Stimulated activated CD8-positive, alpha-beta memory T cell treated with anti-CD3 and anti-CD28 coated beads, Interleukin-12 subunit alpha, Interleukin-12 subunit beta, amount 100 ng/mL, for 4 hours (primary cell): ENCODE data around the gene HAND2.

Experiments used
- DNase-seq: peaks from one replicate; pipeline ENCODE4 v3.0.0-alpha.2; 2020; ENCODE audit warnings: low read depth

The HAND2 gene

DNA sequence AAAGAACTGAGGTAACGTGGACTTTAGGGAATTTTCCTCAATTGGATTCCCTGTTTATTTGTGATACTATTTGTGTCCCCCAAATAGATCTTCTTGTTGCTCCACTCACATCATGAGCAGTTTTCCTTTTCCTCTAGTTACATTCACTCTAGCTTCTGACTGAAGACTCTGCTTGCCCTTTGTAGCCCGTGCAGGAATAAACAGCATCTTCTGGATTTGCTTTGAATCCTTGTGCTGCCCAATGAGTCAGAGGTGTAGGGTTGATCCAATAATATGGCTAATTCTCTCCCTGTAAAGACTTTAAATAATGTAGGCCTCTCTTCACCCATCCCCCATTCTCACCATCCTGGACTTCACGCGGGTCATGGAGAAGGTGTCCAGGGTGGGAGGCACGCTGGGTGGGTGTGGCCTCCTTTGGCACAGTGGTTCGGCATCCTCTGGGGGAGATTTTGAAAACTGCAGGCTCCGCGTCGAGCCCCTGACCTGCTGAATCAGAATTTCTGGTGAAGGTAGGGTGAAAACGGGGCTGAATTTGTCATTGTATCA is 9.0 kb downstream of the HAND2 start:
- no peak for DNase-seq

DNA sequence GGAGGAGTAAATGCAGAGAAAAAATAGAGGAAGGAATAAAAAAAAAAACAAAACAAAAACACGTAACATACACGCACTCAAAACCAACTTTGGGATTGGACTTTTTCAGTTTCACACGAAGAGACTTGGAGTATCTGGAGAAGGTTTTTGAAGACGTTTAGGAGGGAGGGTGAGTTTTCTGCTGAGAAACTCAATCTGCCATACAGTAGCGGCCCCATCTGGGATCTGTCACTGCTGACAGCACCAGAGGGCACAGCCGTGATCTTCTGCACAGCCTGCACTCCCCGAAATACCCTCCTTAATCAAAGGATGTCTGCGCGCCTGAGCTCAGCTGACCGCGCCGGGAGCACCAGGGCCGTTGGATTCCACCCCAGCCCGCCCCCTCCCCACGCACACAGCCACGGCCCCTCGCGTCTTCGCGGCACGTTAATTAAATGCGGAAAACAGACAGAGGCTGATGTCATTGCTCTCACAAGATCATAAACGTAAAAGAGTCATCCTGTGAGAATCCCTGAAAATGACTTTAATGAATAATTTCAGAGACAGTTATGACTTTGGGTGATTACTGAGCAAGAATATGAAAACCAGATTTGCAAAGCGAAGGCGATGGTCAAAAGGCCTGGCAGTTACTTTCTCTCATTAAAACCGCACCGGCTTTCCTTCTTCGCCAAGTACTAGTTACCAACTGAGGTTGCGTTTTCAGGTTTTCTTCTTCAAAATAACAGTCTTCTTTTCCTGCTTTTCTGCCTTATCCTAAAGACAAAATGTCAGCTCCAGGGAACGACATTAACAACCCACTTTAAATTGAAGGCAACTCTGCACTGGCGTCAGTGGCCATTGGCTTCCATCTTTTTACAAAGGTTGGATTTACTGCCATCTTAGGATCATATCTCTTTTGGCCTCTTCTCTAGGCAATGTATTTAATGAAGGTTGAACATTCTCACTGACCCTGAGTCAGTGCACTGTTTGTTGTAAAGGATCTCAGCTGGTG is 10.6 kb downstream of the HAND2 start:
- DNase-seq: no peak

DNA sequence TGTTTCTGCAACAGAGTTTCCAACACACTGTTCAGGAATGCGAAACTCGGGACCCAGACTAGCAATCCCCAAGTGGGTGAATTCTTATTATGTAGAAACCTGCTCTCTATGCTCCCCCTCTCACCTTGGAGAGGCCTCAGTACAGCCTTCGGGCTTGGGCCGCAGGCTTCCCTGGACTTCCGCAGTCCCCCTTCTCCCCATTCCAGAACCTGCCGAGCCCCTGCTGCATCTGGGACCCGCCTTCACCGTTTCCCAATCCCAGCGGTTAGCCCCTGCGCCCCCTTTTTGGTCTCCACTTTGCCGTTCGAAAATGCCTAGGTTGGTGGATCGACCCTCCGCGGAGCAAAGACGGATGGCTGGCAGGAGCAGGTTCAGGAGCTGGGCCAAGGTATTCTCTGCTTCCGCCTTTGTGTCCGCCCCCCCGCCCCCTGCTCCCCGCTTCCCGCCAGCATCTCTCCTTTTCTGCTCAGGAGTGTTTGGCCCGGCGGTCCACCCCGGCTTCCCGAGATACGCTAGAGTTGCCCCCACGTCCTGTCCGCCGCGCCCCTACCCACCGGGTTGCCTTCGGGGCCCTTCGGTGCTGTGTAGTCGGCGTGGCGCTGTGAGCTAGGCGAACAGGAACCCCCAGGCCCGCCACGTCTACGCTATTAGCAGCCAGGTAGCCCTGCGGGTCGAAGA is 11.5 kb downstream of the HAND2 start:
- no peak for DNase-seq

DNA sequence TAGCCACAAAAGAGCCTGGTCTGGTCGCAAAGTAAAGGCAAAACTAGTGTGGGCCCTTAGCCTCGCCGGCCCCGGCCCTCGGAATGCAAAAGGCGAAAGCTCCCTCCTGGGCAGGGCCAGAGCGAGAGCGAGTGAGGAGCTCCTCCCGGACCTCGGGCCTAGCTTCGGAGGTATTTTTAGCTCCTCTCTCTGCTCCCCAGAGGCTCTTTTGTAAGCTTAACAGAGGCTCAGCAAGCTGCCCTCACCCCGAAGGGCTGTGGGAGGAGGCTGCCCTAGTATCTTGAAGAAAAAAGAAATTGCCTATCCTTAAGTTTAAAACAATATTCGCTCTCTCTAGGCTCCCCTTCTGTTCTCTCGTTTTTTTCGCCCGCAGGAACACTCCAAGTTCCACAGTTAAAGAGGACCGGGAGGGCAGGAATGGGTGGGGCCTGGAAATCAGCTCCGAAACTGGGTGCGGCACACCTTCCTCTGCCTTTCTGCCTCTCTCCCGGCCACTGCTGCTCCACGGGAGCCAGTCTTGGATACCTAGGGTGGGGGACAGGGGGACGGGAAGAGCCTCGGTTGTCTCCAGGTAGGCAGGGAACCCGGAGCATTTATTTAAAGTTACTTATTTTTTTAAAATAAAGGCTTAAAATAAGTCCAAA is 12.1 kb downstream of the HAND2 start:
- DNase-seq: no peak

DNA sequence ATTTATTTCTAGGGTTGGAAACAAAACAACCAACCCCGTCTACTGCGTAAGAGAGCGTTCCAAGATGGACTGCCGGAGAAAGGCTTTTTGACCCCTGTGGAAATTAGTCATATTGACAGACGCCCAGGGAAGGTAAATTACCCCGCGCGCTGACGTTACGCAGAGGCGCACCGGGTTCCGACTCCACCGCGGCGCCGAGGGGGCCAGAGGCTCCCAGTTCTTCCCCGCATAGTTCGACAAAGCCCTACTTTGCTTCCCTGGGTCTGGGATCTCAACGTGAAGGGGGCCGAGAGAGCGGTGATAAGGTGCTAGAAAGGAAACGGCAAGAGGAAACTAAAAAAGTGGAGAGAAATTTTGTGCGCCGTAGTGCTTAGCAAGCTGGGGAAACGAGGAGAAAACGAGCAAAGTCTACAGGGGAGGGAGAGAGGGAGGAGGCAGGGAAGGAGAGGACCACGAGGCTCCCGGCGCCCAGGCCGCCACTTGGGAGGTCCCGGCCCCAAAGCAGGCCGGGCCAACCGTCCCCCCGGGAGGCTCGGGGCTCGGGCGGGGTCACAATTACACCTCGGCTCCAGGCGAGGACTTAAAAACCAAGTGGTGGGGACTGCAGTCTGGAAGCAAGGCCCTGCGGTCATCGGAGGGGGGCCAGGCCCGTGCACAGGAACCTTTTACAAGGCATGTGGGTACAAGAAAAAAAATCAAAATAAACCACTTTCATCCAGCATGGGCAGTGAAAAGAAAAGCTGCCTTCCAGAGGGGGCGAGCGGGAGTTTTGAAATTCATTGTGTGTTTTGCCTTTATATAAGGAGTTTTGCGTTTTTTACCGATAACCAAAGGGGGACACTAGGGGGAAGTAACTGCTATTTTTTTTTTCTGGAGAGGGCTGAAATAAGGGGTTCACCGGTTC is 13.2 kb downstream of the HAND2 start:
- no peak for DNase-seq

DNA sequence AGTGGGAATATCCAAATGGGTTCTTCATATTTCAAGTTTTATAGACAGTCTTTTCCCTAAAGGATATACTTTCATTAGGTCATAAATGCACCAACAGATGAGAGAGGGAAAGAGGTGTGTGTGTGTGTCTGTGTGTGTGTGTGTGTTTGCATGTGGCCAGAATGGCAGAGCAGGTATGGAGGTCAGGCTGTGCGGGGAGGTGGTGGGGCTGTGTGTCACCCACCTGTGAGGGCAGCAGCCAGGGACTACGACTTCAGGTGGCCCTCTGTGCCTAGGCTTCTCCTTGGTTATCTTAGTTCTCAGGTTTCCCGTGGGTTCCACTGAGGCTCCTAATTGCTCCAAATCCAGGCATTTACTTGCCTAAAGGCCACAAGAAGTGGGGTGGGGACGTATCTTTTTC is 14.6 kb downstream of the HAND2 start:
- no peak for DNase-seq

DNA sequence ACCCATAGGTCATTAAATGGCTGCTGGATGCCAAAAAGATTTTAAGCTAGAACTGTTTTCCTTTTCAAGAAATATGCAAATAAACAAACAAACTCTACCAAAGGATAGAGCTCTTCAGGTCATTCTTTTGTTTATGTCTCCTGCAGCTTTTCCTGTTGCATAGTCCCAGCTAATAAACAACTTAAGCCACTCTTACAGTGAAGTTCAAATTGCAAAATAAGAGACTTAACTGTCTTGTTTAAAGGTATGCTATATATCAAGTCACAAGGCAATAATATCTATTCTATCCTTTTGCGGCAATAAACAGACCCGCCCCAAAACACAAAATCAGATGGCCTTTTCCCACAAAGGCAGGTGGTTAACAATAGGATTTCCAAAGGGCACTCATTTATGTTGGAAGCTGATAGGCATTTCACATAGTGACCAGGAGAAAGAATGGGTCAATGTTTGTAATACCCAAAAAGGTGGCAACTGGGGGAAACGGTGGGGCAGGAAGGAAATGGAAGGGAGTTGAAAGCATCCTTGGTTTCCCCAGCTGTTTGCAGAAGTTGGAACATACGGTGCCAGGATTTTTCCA is 15.3 kb downstream of the HAND2 start:
- DNase-seq: no peak

DNA sequence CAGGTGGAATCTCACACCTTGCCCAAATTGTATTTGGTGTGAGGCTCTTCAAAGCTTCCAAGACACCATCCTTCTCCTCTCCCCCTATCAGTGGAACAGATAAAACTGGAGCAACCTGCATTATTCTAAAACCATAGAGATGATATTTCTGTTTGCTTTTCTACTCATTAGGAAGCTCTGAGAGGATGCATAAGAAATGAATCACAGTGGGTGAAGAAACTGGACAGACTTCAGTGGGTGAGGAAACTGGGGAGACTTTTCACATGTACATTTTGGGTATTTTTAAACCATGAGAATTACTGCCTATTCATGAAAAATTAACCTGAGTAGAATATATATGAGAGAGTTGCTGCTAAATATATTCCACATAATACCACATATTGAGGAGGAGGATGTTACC is 16.4 kb downstream of the HAND2 start:
- no peak for DNase-seq

DNA sequence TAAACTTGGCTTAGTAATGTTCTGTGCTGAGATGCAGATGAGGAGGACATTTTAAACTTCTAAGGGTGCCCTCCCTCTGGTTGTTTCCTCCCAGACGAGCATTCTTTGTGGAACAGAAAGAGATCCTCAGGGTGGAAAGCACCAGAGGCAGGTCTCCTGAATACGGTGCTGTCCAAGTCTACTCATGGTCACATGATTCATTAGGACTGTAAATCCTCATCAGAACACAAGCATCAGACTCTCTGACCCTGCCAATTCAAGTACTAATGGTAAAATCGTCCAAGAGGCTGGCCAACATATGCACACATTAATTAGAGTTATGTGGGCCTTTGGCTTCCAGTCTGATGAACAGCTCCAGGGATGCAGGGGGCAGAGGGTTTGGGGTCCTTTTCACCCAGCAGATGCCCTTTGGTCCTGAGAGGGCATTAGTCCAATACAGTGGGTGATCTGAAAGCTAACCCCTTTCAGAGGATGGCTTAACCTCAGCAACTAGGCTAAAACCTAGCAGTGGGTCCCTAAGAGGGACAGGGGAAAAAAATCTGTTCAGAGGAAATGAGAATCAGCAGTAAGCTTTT is 18.2 kb downstream of the HAND2 start:
- DNase-seq: no peak

DNA sequence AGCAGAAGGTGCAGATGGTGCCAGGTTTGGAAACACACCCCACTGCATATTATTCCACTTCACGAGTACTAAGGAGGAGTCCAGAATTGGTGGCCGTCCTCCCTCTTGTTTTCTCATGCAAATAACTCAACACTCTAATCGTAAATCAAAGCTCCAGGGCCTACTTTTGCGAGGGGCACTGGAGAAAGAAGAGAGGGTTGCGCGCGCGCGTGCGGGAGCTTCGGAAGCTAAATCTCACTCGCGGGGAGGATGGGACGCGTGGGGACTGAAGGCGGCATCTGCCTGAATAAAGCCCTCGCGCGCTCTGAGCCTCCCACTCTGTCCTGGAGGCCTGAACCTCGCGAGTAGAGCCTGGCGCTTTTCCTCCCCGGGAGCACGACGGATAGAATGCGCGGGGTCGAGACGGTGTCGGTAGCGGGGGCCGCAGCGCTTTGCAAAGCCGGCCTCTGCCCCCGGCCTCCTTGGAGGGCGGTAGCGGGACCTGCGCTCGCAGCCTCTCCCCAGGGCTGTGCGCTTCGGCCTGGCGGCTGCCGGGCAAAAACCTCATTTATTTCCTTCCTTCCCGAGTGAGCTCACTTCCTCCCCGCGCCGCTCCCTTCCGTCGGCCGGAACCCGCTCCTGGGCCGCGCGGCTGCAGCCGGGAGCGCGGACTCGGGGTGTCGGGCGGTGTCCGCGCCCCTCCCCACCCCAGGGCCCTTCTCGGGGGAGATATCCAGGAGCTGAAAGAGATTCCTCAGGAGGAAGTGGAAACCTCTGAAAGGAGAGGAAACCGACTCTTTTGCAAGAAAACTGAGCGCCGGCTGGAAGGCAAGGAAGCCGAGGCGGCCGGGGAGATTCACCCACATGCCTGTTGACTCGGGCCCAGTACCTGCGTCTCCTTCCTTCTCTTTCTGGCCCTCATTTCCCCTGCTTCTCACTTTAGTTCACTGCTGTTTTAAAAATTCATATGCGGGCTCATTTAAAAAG is 20.7 kb downstream of the HAND2 start:
- no peak for DNase-seq

DNA sequence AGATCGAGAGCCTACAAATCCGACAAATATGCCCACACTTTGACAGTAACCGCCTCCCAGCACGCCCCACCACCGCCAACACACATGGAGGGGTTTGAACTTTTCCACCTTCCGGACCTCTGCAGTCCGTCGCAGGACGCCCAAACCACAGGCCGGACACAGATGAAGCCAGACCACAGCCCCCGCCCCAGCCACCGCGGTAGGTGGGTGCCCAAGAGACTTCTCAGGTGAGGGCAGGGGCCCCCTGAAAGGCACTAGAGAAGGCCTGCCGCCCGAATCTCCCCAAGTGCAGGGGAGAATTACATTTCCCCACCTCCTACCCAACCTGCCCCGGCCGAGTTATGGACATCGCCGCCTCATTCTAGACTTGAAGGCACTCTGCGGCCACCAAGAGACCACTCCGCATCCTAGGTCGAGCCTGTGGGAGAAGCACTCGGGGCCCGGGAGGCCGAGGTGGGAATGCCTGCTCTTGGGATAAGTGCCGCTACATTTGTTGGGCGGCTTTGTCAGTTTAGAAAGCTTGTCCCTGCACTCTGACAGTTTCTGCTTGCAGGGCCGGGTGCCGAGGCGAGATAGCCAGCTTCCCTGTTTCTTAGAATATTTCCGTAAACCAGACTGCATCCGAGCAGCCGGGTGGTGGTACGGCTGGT is 21.5 kb downstream of the HAND2 start:
- DNase-seq: no peak

DNA sequence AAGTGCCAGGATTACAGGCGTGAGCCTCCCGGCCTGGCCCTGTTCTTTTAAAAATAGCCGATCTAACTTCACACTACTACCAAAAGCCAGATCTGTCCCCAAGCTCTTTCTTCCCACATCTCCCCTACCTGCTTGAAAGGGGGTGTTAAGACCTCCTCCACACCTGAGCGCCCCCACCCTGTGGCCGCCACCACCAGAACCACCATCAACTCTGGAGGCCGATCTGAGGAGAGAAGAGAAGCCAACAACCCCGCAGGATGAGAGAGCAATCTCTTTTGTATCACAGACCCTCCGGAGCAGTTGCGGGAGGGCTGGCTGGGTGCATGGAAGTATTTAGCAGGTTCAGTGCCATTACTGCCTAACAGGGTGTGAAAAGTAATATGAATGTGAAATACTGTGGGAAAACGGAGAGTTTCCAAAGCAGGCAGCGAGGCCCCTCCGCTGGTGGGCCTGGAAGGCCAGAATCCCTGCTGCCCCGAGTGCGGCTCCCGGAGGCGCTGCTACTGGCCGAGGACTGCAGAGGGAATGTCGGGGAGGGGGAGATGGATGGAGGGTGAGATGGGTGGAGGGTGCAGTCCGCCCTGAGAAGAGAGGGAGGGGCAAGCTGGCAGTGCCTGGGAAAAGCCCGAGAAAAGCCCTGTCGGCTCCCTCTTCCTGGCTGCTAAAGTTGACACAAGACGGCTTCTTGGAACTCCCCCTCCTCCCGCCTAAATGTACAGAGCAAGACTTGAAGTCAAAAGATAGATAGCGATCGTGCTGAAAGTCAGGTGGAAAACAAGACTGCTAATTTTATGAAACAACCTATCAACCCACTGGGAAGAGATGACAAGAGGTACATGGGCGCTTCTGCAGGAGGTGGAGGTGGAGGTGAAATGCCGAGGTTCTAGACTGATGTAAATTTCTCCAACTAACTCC is 22.3 kb downstream of the HAND2 start:
- DNase-seq: no peak

DNA sequence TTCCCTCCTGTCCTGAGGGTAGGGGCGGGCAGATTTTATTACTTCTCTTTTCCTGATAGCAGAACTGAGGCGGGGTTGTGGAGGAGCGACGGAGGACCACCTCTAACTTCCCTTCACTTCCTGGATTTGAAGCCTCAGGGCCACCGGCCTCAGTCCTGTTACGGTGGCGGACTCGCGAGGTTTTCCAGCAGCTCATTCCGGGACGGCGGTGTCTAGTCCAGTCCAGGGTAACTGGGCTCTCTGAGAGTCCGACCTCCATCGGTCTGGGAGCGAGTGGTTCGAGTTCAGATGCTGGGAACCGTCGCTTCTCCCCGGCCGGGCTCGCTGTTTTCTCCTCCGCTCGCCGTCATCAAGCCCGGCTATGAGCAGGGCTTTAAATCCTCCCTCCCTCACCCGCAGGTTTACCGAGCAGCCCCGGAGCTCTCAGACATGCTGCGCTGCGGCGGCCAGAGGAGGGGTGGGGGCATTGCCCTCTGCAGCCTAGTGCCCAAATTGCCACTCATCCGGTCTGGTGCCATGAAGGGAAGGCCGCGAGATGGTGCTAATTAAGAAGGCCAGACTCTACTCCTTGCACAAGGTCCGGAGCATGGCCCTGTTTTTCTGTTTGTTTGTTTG is 23.3 kb downstream of the HAND2 start:
- DNase-seq: no peak

DNA sequence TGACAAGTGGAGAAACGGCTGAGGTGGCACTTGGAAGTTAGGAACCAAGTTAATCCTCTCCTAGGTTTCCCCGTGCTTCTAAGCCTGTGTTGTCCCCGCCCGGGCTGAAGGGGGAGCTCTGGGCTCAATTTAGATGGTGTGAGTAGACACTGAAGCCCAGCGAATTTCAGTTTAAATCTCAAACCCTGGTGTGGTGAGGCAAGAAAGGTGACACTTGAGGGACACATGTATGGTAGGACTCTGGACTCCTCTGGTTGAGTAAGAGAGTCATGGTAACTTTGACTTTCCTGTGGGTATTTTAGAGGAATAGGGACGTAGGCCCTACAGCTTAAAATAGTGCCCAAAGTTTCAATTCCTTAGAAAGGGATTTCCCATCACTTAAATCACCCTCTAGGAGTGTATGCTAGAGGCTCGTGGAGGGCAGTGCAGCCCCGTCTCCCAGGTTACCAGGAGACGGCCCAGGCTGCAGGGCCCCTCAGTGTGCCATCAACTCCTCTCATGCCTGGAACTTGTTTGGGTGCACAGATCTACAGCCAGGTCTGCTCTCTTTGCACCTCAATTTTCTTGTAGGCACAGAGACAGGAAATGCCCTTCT is 24.0 kb downstream of the HAND2 start:
- no peak for DNase-seq

DNA sequence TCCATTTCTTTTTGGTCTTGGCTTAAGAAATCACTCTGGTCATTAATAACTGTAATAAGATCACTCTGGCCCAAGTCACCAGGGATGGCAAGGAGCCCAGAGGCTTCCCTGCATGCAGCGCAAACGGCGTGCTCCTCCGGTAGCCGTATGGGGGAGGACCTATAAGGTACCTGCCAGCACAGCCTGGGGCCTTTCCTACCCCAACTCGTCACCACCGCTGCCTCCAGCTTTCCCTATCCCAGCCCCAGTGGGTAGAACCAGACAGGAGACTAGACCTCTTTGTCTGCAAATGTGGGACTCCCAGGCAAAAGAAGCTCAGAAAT is 25.9 kb downstream of the HAND2 start:
- no peak for DNase-seq

DNA sequence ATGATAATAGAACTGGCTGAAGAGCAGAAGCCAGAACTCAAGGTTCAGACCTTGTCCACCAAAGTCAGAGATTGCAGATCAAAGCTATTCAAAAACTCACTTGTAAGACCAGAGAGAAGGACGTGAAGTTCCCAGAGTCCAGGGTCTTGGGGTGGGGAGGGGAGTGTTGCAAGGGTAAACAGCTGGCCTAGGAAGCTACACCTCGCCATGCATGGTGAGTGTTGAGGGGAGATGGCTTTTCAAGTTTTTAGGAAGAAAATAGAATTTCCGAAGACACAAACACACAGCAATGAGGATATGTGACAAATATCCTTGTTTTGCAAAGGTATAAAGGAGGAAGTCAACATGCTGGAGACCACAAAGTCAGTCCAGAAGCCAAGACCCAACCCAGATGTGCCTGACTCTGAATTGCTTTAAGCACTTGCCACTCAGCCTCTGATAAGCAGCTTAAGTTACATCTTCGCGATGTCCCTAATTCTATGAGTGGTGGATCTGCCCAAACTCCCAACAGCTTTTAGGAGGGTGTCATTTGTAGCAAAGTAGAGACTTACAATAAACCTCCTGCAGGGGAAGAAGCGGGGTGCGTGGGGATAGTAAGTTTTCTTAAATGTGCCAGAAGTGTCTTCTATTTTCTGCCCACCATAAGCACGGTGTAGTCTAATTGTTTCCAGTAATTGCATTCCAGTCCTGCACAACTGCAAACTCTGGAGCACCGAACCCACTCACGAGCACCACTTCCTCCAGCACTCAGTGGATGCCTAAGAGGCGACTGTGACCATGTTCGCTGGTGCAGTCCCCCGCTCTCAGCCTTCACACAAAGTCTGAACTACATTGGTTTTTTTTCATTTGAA is 26.5 kb downstream of the HAND2 start:
- DNase-seq: no peak
